CD4-positive, alpha-beta T cell (primary cell): ENCODE results near the gene CCSER1. TPM values are rescaled to one million over a fixed set of nuclear protein-coding genes. Genes with fewer than 3 reads are reported as not detected.
"Not testable (repeated sequence)": the region's sequence is repeated elsewhere in the genome, so short reads cannot be mapped to it uniquely, and the experiment has no call there.

Source experiments
- ATAC-seq: fragments of 200-7000 bp; cut with Tn5 transposase; one replicate; pipeline ENCODE4 v1.10.0; 2022; ENCODE audit warnings: mild to moderate bottlenecking; ENCODE audit not compliant: poor library complexity
- CTCF ChIA-PET: fragments of 350-600 bp; sonication (Branson Sonifier 250); formaldehyde crosslinking; loops from one replicate; lab custom pipeline; 2021; ENCODE audit warnings: antibody characterized with exemption, inconsistent platforms; lab: Charles Lee
- POLR2A ChIA-PET: fragments of 350-600 bp; sonication (Branson Sonifier 250); formaldehyde crosslinking; loops from one replicate; lab custom pipeline; 2021; ENCODE audit warnings: antibody characterized with exemption, inconsistent platforms; lab: Charles Lee
- DNase-seq, 14 experiments: peaks; one replicate each; pipeline ENCODE4 v3.0.0-alpha.2; 2013 to 2020; ENCODE audit warnings: mixed read lengths in 2 of 14
- H3K27ac ChIP-seq, 2 donors: one replicate each; pipeline versions ENCODE4 v1.5.1 to v1.7.0; 2013; ENCODE audit warnings: low read length in 2 of 2, low read depth in 1 of 2, mild to moderate bottlenecking in 1 of 2
- H3K27me3 ChIP-seq, 2 experiments: 1 replicate in 1 of 2; 2 replicates in 1 of 2; pipeline versions ENCODE4 v1.6.1 to v1.7.0; 2013; ENCODE audit warnings: low read length in 2 of 2, control low read depth in 1 of 2, mild to moderate bottlenecking in 1 of 2, moderate library complexity in 1 of 2; ENCODE audit not compliant: insufficient read depth in 2 of 2, control insufficient read depth in 1 of 2
- H3K36me3 ChIP-seq: one replicate; pipeline ENCODE4 v1.6.1; 2013; ENCODE audit warnings: low read length, control low read depth; ENCODE audit not compliant: insufficient read depth
- H3K4me1 ChIP-seq: one replicate; pipeline ENCODE4 v1.6.1; 2013; ENCODE audit warnings: low read length, control low read depth; ENCODE audit not compliant: insufficient read depth
- H3K4me3 ChIP-seq: one replicate; pipeline ENCODE4 v1.5.1; 2013; ENCODE audit warnings: mild to moderate bottlenecking, low read length, moderate library complexity
- H3K9me3 ChIP-seq, 2 experiments: 1 replicate in 1 of 2; 2 replicates in 1 of 2; pipeline versions ENCODE4 v1.6.1 to v1.7.0; 2013; ENCODE audit warnings: low read length in 2 of 2, mild to moderate bottlenecking in 2 of 2, control low read depth in 1 of 2, moderate library complexity in 1 of 2; ENCODE audit not compliant: control insufficient read depth in 1 of 2, insufficient read depth in 1 of 2
- H3K27ac Mint-ChIP-seq: one replicate; pipeline ENCODE4 v1.8.0; 2020; ENCODE audit warnings: mixed read lengths
- H3K27me3 Mint-ChIP-seq: one replicate; pipeline ENCODE4 v1.8.0; 2021; ENCODE audit warnings: mixed read lengths
- H3K36me3 Mint-ChIP-seq: one replicate; pipeline ENCODE4 v1.8.0; 2021; ENCODE audit warnings: low read depth, mixed read lengths
- H3K4me1 Mint-ChIP-seq: one replicate; pipeline ENCODE4 v1.8.0; 2021; ENCODE audit warnings: low read depth, mixed read lengths
- H3K4me3 Mint-ChIP-seq: one replicate; pipeline ENCODE4 v1.8.0; 2020; ENCODE audit warnings: mild to moderate bottlenecking, mixed read lengths
- H3K9me3 Mint-ChIP-seq: one replicate; pipeline ENCODE4 v1.8.0; 2020; ENCODE audit warnings: mixed read lengths
- CTCF ChIP-seq: fragments of 200-600 bp; IDR thresholded peaks from one replicate; pipeline ENCODE4 v1.8.0; 2022; ENCODE audit warnings: antibody characterized with exemption, mild to moderate bottlenecking
- intact Hi-C, 2 experiments: fragments of 100-400 bp; cut with DNase I in 1 of 2; cut with micrococcal nuclease in 1 of 2; formaldehyde crosslinking; loops; one replicate each; pipeline versions ENCODE4 v1.15.1 to v1.9.0; 2023 to 2025; cut with DNase I, micrococcal nuclease
- total RNA-seq, 174 experiments: library from RNA in 2 of 174; stranded (reverse) in 2 of 174; gene quantifications; one replicate each; pipeline ENCODE4 v1.2.3 and lab custom pipeline; 2021 to 2026

The CCSER1 gene
- total RNA-seq, 2 experiments from 2014 or later: 0.36 to 0.71 TPM

DNA sequence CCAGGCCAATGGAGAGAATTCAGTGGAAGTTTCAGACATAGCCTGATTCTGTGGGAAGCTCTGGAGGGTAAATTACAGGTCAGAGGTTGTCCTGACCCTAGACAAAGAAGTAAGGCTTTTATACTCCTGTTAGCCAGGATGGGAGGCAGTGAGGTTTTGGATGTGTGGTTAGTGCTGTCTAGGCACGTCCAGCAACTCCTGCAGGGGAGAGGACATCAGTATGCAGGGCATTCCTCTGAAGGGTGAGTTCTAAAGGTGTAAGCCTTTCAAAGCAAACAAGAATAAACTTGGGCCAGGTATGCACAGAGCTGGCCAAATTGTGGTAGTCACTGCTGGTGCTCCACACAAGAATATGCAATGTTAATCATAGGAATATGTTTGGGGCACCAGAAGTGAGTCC is 562.5 kb downstream of the CCSER1 start:
- Histone ChIP-seq H3K36me3 (no peaks in the 10 kb centered on the region), H3K27ac (no peak overlapping the region), H3K4me3 (no peak overlapping the region), H3K27me3 (no peaks in the 10 kb centered on the region), H3K9me3 (no peaks in the 10 kb centered on the region), H3K4me1 (no peaks in the 10 kb centered on the region)
- ATAC-seq (no peak), DNase-seq (no peak)
- intact Hi-C loops: no loop called here
- TF ChIP-seq CTCF: no peak
- Mint-ChIP-seq H3K36me3 (no peaks in the 10 kb centered on the region), H3K9me3 (no peaks in the 10 kb centered on the region), H3K27me3 (no peaks in the 10 kb centered on the region), H3K27ac (no peak overlapping the region), H3K4me1 (no peaks in the 10 kb centered on the region), H3K4me3 (no peak overlapping the region)
- POLR2A ChIA-PET: no interaction called here
- CTCF ChIA-PET: no interaction called here

DNA sequence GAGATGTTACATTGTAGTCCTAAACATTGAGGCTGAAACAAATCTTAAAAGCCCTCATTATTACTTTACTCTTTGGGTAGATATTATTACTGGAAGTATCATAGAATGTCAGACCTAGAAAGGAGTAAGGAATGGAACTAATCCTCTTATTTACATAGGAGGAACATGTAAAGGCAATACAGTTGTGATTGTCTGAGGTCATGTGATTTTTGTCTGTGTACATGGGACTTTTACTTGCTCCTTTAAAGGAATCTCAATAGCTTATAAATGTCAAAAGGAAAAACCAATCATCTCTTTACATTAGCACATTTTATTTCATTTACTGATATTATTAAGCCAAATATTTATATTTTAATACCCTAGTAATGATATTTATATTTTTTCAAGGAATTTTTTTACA is 568.2 kb downstream of the CCSER1 start:
- no peaks in the 10 kb centered on the region for H3K4me1 Mint-ChIP-seq
- DNase-seq (no peak), ATAC-seq (no peak)
- no peak overlapping the region for H3K4me3 Mint-ChIP-seq
- no peaks in the 10 kb centered on the region for H3K27me3 ChIP-seq
- no peak for TF ChIP-seq CTCF
- intact Hi-C loops: no loop called here
- ChIA-PET CTCF (no interaction called here), POLR2A (no interaction called here)
- no peaks in the 10 kb centered on the region for H3K9me3 ChIP-seq
- H3K27ac Mint-ChIP-seq: no peak overlapping the region
- peaks cover 5% of the 10 kb centered on the region for H3K9me3 Mint-ChIP-seq
- H3K36me3 Mint-ChIP-seq: no peaks in the 10 kb centered on the region
- H3K4me3 ChIP-seq: no peak overlapping the region
- no peak overlapping the region for H3K27ac ChIP-seq
- no peaks in the 10 kb centered on the region for H3K36me3 ChIP-seq
- no peaks in the 10 kb centered on the region for H3K4me1 ChIP-seq
- no peaks in the 10 kb centered on the region for H3K27me3 Mint-ChIP-seq

- H3K4me3 Mint-ChIP-seq, H3K4me1 ChIP-seq, ATAC-seq, H3K36me3 Mint-ChIP-seq, H3K4me1 Mint-ChIP-seq, H3K9me3 ChIP-seq, DNase-seq, intact Hi-C loops, H3K36me3 ChIP-seq, H3K4me3 ChIP-seq, H3K9me3 Mint-ChIP-seq, H3K27ac Mint-ChIP-seq, CTCF ChIA-PET, H3K27me3 ChIP-seq, H3K27me3 Mint-ChIP-seq, H3K27ac ChIP-seq, POLR2A ChIA-PET: not testable (repeated sequence)
Observed at GRCh38 chr4:90705501-90705900, 578.3 kb downstream of the CCSER1 start.

- intact Hi-C loops: no loop called here
- H3K9me3 ChIP-seq: peaks cover 0 to 3% of the 10 kb centered on the region in 2 experiments
- no peak for DNase-seq
- H3K27ac ChIP-seq: no peak overlapping the region
- H3K9me3 Mint-ChIP-seq: peaks cover 2% of the 10 kb centered on the region
- H3K27me3 Mint-ChIP-seq: no peaks in the 10 kb centered on the region
- H3K36me3 Mint-ChIP-seq: no peaks in the 10 kb centered on the region
- ChIA-PET POLR2A (no interaction called here), CTCF (no interaction called here)
- H3K27me3 ChIP-seq: no peaks in the 10 kb centered on the region
- no peak overlapping the region for H3K27ac Mint-ChIP-seq
- no peaks in the 10 kb centered on the region for H3K4me1 Mint-ChIP-seq
- no peak overlapping the region for H3K4me3 ChIP-seq
- ATAC-seq: no peak
- no peaks in the 10 kb centered on the region for H3K4me1 ChIP-seq
- no peak for TF ChIP-seq CTCF
- H3K36me3 ChIP-seq: no peaks in the 10 kb centered on the region
- no peak overlapping the region for H3K4me3 Mint-ChIP-seq
Observed at GRCh38 chr4:90715242-90715641, 588.0 kb downstream of the CCSER1 start.
